ENCODE results near the gene UQCR10.

The UQCR10 gene

GRCh38 chr22:29765905-29766631, 1.1 kb upstream of the UQCR10 start:
- DNase-seq = peak in 1 of 6 experiments; percentile 33

- peak; percentile 81 to 99 (median 92) for DNase-seq
These were observed 468 bp upstream of the UQCR10 start, which contains the start of gene ZMAT5 for GRCh38 chr22:29766632-29767170. Gene ZMAT5, minus strand, starts transcription at chr22:29767007. Its CDS starts 18,463 bp downstream, at chr22:29748544.

GRCh38 chr22:29768052-29768693, 1.0 kb downstream of the UQCR10 start:
- DNase-seq = no peak

- DNase-seq = no peak
These were observed 2.7 kb downstream of the UQCR10 start for GRCh38 chr22:29769723-29770321.

- DNase-seq = no peak
These were observed 5.0 kb downstream of the UQCR10 start for GRCh38 chr22:29772170-29772641.

GRCh38 chr22:29773233-29773632, 6.1 kb downstream of the UQCR10 start:
- no peak for DNase-seq

- no peak for DNase-seq
These were observed 13.1 kb downstream of the UQCR10 start for GRCh38 chr22:29780220-29780619.

GRCh38 chr22:29780748-29781676, 13.8 kb downstream of the UQCR10 start:
- DNase-seq = no peak

GRCh38 chr22:29782061-29782845, 15.1 kb downstream of the UQCR10 start:
- DNase-seq = no peak

- no peak for DNase-seq
These were observed 17.5 kb downstream of the UQCR10 start for GRCh38 chr22:29784451-29785361.

- no peak for DNase-seq
These were observed 18.9 kb downstream of the UQCR10 start for GRCh38 chr22:29786031-29786430.

GRCh38 chr22:29787371-29787980, 20.3 kb downstream of the UQCR10 start:
- no peak for DNase-seq

GRCh38 chr22:29788339-29789279, 21.4 kb downstream of the UQCR10 start:
- no peak for DNase-seq

GRCh38 chr22:29790061-29790460, 22.9 kb downstream of the UQCR10 start:
- DNase-seq = no peak

- DNase-seq = no peak
These were observed 26.2 kb downstream of the UQCR10 start for GRCh38 chr22:29793396-29793795.

- no peak for DNase-seq
These were observed 28.5 kb downstream of the UQCR10 start for GRCh38 chr22:29795663-29796062.

- no peak for DNase-seq
These were observed 30.2 kb downstream of the UQCR10 start for GRCh38 chr22:29797351-29797750.

- no peak for DNase-seq
These were observed 31.1 kb downstream of the UQCR10 start for GRCh38 chr22:29798318-29798717.

- no peak for DNase-seq
These were observed 31.6 kb downstream of the UQCR10 start for GRCh38 chr22:29798801-29799200.

Measured in stimulated activated naive CD4-positive, alpha-beta T cell (primary cell).